Cardiac septum (tissue), 1 donor: Measurements from ENCODE around the gene FCHSD2. TPM values are rescaled to one million over a fixed set of nuclear protein-coding genes. Genes with fewer than 3 reads are reported as not detected.
"Not testable (repeated sequence)": the region's sequence is repeated elsewhere in the genome, so short reads cannot be mapped to it uniquely, and the experiment has no call there.

Experiments used
- DNase-seq: peaks from one replicate; pipeline ENCODE4 v3.0.0-alpha.2; 2020; ENCODE audit warnings: low spot score
- intact Hi-C: fragments of 100-400 bp; cut with DNase I; formaldehyde crosslinking; loops from one replicate; pipeline ENCODE4 v1.14.0; 2022
- total RNA-seq: library from RNA; stranded (reverse); fragmentation: NEBNext Ultra II Directional; extraction: Animal tissue kit (Norgen Biotek cat#: 25700); gene quantifications from one replicate; pipeline ENCODE4 v1.2.1, GENCODE V29; 2021
- donor health status: DM: no; HTN: no; CAD: no.

FCHSD2 gene
- total RNA-seq, 1 donor from 2014 or later = 56.6 TPM

DNA sequence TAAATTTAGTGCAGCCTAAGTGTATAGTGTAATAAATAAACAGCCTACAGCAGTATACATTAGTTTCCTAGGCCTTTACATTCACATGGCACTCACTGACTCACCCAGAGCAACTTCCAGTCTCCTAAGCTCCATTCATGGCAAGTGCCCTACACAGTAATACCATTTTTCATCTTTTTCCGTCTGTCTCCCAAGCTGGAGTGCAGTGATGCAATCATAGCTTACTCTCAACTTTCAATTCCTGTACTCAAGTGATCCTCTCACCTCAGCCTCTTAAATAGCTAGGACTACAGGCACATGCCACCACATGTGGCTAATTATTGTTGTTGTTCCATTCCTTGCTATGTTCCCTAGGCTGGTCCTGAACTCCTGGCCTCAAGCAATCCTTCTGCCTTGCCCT is 54.4 kb downstream of the FCHSD2 start:
- intact Hi-C loops = no loop called here
- no peak for DNase-seq

DNA sequence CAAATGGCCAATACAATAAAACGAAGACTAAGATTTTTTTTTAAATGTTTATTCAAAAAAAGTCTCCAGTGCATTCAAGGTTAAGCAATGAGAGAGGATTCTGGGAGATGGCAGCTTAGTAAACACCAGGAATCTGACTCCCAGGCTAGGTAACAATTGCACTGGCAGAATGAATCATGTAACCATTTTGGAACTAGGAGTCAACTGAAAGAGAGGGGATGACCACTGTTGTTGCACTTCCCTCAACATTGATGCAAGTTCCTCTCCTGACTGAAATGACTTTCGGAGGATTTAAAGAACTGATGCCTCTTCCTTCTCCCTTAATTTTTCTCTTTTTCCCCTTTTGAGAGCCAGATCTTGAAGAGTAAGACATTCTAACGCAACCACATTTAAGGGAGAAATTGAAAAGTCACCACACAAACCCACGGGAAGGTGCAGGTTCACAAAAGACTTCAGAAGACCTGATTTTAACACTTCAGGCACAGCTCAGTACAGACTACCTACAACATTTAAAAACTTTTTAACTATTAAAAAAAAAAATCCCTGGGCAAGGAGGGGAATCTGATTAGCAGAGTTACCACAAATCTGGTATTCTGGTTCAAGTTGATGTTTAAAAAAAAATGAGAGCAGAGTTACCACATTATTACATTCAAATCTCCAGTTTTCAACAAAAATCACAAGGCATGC is 56.8 kb downstream of the FCHSD2 start:
- intact Hi-C loops = no loop called here
- no peak for DNase-seq

DNA sequence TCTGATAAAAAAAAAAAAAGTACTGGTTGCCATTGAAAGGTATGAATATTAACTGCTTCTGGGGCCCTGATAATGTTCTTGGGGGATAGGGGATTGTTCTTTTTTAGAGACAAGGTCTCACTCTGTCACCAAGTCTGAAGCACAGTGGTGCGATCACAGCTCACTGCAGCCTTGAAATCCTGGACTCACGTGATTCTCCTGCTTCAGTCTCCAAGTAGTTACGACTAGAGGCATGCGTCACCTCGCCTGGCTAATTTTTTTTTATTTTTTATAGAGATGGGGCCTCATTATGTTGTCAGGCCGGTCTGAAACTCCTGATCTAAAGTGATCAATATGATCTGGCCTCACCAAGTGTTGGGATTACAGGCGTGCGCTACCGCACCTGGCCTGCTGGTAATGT is 63.5 kb downstream of the FCHSD2 start:
- intact Hi-C loops = no loop called here
- DNase-seq = no peak

- intact Hi-C loops = no loop called here
- DNase-seq = no peak
Observed at GRCh38 chr11:73077454-73077853, 64.7 kb downstream of the FCHSD2 start.

- no peak for DNase-seq
- intact Hi-C loops = no loop called here
Observed at GRCh38 chr11:73074319-73074718, 67.8 kb downstream of the FCHSD2 start.

DNA sequence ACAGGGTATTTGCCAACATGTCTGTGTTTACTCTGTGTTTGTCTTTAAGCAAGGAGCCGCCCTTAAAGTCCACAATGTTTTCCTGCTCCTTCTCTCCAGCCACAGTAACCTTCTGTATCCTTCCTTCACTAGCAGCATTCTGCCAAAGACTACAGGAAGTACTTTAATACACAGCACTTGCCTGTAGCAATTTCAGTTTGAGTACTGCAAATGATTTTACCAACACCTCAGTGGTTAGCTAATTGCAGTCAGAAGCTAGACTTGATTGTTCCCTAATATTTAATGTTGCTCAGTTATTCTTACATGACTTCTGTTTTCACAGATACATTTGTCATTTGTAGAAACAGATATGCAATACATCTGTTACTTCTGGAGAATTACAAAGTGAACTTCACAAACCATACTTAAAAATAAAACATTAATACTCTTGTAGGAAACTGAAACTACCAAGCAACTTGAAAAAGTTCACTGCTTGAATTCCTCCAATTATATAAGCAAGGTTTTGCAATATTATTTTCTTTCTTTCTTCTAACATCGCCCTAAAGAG is 69.1 kb downstream of the FCHSD2 start:
- no peak for DNase-seq
- intact Hi-C loops = no loop called here

DNA sequence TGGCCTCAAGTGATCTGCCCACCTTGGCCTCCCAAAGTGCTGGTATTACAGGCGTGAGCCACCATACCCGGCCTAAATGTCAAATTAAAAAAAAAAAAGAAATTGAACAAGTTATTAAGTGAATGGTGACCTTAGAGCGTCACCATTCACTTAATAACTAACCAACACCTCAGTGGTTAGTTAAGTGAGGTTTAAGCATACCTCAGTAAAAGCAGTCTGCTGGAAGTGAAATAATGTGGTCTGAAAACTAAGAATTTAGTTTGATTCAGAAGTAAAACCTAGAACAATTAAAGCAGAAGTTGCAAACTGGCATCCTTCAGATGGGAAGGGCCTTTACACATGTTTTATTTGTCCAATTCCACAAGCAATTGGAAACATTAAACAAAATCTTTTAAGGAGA is 71.5 kb downstream of the FCHSD2 start:
- DNase-seq = no peak
- intact Hi-C loops = no loop called here

DNA sequence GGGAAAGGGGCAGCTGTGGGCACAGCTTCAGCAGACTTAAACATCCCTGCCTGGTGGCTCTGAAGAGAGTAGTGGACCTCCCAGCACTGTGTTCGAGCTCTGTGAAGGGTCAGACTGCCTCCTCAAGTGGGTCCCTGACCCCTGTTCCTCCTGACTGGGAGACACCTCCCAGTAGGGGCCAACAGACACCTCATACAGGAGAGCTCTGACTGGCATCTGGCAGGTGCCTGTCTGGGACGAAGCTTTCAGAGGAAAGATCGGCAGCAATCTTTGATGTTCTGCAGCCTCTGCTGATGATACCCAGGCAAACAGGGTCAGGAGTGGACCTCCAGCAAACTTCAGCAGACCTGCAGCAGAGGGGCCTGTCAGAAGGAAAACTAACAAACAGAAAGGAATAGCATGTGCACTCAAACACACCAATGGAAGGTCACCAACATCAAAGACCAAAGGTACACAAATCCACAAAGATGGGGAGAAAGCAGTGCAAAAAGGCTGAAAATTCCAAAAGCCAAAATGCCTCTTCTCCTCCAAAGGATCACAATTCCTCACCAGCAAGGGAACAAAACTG is 80.2 kb downstream of the FCHSD2 start:
- intact Hi-C loops, DNase-seq: not testable (repeated sequence)

GRCh38 chr11:73061434-73061833 is 80.7 kb downstream of the FCHSD2 start:
- DNase-seq, intact Hi-C loops: not testable (repeated sequence)

GRCh38 chr11:73059915-73060314 is 82.2 kb downstream of the FCHSD2 start:
- intact Hi-C loops = no loop called here
- no peak for DNase-seq

- no peak for DNase-seq
- intact Hi-C loops = no loop called here
Observed at GRCh38 chr11:73058989-73059674, 83.0 kb downstream of the FCHSD2 start.

GRCh38 chr11:73055655-73056354 is 86.3 kb downstream of the FCHSD2 start:
- DNase-seq = no peak
- intact Hi-C loops = no loop called here

GRCh38 chr11:73055002-73055401 is 87.1 kb downstream of the FCHSD2 start:
- no peak for DNase-seq
- intact Hi-C loops = no loop called here

DNA sequence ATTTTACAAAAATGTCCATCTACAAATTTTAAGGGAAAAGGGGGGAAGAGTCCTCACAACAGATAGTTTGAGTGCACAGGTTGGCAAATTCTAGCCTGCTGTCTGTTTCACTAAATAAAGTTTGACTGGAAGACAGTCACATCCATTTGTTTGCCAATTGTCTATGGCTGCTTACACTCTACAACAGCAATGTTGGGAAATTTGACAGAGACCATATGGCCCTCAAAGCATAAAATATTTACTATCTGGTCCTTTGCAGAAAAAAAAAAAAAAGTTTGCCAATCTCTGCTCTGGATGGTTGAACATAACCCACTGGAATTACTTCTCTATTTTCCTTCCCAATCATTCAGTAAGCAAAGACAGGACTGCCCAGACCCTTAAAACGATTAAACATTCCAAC is 88.2 kb downstream of the FCHSD2 start:
- DNase-seq = no peak
- intact Hi-C loops = no loop called here

- intact Hi-C loops = no loop called here
Observed at GRCh38 chr11:73048446-73048845, 93.7 kb downstream of the FCHSD2 start.

DNA sequence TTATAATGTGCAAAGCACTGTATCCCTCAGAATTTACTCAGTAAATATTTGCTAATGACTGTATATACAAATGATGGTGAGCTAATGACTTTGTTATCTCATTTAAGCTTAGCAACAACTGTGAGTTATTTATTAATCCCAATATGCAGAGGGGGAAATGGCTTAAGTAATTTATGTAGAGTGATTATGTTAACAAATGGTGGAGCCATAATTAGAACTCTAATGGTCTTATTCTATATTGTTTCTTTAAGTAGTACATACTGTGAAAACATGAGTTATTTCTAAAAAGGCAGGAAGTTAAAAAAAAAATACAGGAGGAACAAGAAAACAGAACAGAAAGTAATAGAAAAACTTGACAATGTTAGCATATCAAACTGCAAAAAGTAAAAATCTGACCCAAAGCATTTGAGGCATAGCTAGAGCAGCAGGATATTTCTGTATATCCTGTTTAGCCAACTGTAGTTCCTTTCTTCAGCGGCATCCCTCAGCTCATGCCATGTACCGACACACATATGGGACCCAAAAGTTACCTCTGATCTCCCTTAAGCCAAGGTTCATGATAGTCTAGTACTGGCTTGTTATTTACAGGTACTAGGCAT is 94.2 kb downstream of the FCHSD2 start:
- DNase-seq = no peak
- intact Hi-C loops = no loop called here

More at GRCh38 chr11:73048446-73048845, 93.7 kb downstream of the FCHSD2 start:
- no peak for DNase-seq

DNA sequence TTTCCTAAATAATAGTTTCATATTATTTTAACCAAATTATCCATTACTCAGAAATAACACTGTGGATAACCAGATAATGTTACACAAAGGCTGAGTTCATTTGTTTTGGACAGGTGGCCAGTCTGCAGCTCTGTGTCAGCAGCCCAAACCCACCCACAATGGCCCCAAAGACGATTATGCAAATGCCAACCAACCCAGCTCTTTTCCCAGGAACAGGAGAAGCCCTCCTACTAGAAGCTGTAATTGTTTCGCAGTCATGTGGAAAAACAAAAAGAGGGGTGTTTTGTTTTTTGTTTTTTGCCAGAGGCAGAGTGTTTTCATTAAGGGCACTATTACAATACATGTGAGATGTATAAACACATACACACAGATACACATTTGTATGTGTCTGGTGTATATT is 102.1 kb downstream of the FCHSD2 start:
- intact Hi-C loops = no loop called here

GRCh38 chr11:73034777-73035176 is 107.3 kb downstream of the FCHSD2 start:
- intact Hi-C loops = no loop called here
- no peak for DNase-seq

More for the DNA sequence above, 102.1 kb downstream of the FCHSD2 start:
- no peak for DNase-seq

- intact Hi-C loops = no loop called here
- no peak for DNase-seq
Observed at GRCh38 chr11:73034331-73034730, 107.8 kb downstream of the FCHSD2 start.

- intact Hi-C loops = no loop called here
Observed at GRCh38 chr11:73030130-73030529, 112.0 kb downstream of the FCHSD2 start.

More at GRCh38 chr11:73030130-73030529, 112.0 kb downstream of the FCHSD2 start:
- no peak for DNase-seq
